Activated CD8-positive, alpha-beta memory T cell treated with anti-CD3 and anti-CD28 coated beads, Interleukin-2, amount 50 U/mL, for 1 hour (primary cell): ENCODE data around the gene ARID4B.
"Not testable (repeated sequence)": the region's sequence is repeated elsewhere in the genome, so short reads cannot be mapped to it uniquely, and the experiment has no call there.

ENCODE experiments used
- DNase-seq: peaks from one replicate; pipeline ENCODE4 v3.0.0-alpha.2; 2020; ENCODE audit errors: extremely low read depth

Gene ARID4B

DNA sequence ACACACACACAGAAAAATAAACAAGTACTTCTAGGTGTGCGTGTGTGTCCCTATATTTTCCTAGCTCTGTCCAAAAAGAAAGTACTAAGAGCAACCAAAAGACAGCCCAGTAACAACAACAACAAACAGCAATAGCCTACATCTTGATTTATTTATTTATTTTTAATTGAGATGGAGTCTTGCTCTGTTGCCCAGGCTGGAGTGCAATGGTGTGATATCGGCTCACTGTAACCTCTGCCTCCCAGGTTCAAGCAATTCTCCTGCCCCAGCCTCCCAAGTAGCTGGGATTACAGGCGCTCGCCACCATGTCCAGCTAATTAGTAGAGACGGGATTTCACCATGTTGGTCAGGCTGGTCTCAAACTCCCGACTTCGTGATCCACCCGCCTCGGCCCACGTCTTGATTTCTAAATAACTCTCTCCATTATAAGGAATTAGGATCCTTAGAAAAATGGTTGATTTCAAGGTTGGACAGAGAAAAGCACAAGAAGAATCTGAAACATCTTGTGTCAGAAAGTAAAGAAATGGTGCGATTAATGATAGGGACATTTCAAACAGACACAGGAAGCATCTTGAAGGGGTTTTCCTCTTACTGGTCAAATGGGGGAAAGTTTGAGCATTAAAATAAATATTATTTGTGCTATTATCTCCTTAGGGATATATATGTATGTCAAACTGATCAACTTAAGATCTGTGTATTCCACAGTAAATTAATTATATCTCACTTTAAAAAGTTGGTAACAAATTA, 59.4 kb downstream of the ARID4B start:
- DNase-seq: no peak

DNA sequence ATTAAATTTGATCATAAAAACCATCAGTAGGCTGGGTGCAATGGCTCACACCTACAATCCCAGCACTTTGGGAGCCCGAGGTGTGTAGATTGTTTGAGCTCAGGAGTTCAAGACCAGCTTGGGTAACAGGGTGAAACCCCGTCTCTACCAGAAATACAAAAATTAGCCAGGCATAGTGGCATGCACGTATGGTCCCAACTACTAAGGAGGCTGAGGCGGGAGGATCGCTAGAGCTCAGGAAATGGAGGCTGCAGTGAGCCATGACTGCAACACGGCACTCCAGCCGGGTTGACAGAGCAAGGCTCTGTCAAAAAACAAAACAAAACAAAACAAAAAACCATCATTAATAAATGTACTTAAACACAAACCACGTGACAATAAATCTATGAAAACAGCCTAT, 61.0 kb downstream of the ARID4B start:
- DNase-seq: no peak

DNA sequence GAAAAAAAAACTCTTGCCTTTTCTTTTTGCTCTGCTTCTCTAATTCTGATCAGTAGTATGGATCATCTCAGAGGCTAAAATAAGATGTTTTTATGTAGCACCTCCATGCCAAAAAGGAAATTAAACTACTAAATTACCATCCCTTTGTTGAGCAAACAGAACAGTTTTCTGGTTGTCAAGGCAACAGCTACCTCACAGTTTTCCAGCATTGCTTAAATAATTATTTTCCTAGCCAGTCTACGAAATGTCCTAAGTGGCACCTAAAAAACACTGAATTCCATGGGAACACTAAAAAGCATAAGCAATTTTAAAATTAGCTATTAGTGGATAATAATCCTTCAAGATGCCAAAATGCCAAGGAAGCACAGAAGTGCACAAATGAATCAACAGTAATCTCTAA, 61.7 kb downstream of the ARID4B start:
- DNase-seq: no peak

DNA sequence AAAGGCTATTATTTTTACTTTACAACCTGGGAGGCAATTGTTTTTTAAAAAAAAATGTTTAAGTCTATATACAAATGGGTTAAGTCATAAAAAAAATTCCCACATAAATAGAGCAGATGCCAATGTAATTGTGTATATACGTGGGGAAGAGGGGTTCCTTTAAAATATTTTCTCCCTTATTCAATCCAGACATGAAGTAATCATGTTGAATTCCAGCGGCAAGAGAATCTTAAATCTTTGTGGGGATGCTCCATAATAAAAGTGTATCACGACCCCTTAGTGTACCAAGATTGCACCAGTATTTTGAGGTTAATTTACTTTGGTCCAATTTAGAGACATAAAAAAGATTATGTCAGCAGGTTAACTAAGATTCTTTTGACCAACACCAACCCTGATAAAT, 62.1 kb downstream of the ARID4B start:
- DNase-seq: no peak

DNA sequence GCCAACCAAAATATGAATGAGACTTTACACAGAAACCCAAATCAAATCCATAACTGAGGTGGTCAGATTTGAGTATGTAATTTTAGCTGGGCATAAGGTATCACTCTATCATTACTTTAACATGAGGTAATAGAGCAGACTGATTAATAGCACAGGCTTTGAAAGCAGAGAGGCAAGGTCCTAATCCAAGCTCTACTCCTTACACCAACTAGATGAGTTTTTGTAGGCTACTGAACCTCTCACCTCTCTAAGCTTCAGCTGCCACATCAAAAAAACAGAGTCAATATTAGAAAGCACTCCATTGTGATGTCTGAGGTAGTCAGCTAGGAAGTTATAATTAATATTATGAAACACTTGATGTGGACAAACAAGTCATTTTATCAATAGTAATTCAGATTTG, 63.7 kb downstream of the ARID4B start:
- no peak for DNase-seq

DNA sequence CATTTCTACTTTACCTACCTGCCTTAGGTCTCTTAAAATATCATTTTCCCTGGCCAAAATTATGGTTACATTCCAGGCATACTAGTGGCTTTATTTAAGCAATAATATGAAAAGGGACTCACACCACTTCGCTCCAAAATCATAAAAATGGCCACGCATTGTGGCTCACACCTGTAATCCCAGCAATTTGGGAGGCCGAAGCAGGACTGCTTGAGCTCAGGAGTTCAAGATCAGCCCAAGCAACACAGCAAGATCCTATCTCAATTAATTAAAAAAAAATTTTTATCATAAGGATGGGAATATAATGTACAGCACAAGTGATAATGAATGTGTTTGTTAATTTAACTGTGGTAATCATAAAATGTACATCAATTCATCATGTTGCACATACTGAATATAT, 65.4 kb downstream of the ARID4B start:
- DNase-seq: no peak

DNA sequence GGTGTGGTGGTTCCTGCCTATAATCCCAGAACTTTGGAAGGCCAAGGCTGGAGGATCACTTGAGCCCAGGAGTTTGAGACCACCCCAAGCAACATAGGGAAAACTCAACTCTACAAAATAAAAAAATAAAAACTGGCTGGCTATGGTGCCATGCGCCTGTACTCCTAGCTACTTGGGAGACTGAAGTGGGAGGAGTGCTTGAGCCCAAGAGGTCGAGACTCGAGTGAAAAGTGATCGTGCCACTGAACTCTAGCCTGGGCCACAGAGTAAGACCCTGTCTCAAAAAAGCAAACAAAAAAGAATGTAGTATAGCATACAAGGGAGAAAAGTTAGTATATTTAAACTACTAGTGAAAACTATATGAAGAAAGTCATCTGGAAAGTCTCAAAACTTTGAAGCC, 66.7 kb downstream of the ARID4B start:
- DNase-seq: no peak

DNA sequence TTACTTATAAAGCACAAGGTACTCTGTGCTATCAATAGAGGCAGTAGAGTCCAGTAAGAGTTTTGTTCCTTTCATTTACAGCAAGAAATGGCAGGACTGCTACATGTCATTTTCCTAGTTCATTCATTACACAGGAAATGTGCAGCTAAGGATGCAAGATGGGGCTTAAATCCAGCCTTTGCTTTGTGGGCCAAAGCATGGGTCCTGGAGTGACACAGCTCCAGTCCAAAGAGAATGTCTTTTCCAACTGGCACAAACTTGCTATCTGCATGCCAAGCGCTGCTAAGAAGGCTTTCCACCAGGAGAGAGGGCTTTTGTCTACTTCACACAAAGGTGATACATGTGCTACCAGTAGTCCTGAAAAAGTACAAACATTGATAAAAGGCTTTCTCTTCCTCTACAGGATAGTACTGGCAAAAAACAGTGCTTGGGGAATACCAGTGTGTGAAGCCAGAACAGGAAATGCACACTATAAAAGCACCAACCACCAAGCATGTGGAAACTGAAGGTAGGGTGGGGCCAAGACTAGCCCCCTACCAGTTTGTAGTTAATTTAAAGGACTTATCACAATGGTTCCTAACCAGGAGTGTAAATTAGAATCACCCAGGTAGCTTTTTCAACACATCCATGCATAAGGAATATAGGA, 68.7 kb downstream of the ARID4B start:
- DNase-seq: no peak

DNA sequence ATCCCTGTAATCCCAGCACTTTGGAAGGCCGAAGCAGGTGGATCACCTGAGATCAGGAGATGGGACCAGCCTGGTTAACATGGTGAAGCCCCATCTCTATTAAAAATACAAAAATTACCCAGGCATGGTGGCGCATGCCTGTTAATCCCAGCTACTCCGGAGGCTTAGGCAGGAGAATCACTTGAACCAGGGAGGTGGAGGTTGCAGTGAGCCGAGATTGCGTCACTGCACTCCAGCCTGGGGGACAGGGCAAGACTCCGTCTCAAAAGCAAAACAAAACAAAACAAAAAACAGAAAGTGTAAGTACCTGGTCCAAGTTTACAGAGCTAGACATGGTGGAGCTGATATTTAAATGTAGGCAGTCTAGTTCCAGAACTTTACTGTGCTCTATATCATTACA, 69.9 kb downstream of the ARID4B start:
- DNase-seq: not testable (repeated sequence)

DNA sequence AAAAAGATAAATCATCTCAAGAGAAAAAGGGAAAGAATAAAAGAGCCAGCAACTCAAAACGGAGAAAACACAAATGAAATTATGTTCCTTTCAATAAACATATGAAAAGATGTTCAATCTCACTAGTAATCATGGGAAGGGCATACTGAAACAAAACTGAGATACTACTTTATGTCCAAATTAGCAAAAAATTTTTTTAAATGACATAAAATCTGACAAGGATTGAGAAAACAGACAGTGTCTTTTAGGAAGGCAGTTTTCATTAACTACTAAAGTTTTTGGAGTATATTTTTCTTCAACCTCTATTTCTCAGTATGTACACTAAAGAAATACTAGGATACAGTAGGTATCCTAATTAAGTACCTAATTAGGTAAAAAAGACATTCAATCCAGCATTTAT, 73.3 kb downstream of the ARID4B start:
- no peak for DNase-seq

DNA sequence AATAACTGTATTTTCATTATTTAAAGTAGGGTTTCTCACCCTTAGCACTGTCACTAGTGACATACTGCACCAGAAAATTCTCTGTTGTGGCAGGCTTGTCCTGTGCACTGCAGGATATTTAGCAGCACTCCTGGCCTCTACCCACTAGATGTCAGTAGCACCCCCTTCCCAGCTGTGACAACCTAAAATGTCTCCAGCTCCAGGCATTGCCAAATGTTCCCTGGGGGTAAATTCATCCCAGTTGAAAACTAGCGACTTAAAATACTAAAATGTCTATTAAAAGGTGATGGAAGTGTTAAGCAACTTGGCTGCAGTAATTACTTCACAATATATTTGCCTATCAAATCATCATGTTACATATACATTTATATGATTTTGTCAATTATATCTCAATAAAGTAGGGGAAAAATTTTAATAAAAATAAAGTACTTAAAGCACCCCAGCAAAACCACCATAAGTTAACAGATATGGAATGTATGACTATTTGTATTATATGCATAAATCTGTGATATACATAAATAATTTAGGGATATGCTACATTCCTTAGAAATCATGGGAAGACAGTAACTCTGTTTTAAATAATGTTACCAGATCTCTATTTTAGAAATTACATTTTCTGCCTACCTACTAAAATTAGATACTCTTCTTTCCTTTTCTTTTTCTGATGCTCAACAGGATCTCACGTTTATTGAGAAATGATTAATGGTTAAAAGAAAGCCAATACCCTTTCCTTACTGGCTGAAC, 74.6 kb downstream of the ARID4B start:
- DNase-seq: peak; percentile 24

DNA sequence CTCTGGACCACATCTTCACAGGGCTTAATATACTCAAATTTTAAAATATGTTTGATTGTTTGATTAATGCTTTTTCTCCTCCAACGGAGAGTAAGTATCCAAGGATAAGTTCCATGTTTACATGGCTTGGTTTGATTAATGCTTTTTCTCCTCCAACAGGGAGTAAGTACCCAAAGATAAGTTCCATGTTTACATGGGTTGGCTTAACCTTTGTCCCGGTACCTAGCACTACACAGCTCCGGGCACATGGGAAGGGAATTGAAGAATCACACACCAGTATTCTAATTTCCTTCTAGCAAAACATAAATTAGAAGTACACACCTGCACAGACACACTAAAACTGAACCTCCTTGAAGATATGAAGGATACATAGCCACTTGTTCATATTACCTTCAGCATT, 77.5 kb downstream of the ARID4B start:
- DNase-seq: no peak

DNA sequence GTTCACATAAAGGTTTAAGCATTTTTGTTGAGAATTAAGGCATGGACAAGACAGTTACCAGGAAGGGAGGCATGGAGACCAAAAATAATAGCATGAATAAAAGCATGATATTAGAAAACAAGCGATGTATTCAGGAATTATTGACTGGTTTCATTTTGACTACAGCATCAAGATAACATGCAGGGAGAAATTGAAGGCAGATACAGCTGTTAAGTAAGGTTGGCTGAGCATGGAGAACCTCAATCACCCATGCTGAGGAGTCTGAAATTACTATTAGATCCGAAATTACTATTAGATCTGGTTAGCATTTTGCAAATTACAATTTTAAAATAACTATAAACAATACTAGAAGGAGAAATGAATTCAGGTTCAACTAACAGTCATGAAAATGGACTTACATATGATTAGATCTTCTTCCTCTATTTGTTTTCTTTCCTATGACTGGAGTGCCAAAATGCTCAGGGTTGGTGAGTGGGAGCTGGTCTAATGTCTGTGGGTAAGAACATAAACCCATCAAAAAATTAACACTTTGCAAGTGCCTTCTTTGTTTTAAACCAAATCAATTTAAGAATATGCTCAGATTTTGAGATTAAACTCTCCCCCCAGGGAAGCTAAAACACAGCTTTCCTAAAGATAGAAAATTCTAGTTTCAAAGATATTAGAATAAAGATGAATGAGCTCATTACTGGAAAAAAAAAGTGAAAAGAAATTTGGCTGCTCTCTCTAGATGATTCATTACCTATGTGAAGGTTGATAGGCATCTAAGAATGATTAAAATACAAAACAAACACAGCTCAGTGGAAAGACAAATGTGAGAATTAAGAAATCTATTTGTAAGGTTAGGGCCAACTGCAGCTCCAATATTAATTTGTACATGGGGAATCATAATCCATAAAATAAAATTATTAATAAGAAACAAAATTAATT, 81.7 kb downstream of the ARID4B start:
- no peak for DNase-seq

DNA sequence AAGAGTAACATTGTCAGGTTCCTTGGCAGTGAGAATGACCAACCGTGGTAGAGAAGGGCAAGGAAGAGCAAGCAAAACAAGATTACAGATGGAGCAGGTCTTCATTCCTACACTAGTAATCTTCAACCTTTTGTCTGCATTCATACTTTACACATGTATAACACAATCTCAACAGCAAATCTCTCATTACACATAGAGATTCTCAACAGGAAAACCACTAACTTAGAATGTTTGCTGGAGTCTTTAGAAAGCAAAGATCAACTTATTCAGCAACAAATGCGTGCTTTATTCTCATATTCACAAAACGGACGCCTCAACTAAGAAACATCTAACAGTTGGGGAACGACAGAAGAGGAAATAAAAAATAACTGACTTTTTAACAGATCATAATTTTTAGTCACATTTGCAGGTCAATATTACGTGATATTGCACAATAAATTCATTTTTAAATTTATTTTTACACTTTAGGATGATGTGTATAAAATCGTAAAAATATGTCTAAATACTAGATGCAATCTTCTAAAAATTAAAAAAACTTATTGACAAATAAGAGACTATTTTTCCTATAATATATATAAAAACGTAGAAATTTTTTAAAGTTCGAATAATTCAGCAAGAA, 82.9 kb downstream of the ARID4B start:
- no peak for DNase-seq

DNA sequence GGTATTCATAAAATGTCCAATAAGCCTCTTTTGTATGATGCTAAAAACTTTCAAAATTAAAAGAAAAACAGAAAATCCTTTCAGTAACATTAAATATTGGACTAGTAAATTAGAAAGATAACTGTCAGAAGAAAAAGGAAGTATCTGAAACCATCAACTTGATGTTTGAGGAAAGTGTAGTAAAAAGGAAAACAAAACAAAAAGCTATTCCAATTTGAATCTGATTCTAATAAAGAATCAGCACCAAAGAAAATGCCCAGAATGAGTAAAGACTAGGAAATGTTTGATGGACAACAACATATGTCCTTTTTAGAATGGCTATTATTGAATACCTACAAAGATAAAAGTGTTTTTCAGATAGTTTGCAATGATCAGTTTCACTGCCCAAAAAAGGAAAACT, 87.0 kb downstream of the ARID4B start:
- no peak for DNase-seq

DNA sequence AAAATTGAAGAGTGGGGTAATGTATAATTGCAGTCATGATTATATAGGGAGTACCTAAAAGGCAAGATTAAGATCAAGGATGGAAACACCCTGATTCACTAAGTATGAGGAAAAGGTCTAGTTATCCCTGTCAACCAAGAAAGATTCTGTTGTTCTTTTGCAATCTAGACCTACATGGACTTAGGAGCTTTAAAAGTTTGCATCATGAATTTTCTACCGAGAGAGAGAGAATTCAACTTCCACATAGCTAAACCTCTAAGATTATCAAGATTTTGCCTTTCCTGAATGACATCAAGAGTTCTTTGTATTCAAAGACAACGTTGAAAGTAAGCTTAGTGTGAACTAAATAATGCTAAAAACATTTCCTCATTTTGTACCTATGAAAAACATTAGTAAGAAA, 88.1 kb downstream of the ARID4B start:
- DNase-seq: no peak

DNA sequence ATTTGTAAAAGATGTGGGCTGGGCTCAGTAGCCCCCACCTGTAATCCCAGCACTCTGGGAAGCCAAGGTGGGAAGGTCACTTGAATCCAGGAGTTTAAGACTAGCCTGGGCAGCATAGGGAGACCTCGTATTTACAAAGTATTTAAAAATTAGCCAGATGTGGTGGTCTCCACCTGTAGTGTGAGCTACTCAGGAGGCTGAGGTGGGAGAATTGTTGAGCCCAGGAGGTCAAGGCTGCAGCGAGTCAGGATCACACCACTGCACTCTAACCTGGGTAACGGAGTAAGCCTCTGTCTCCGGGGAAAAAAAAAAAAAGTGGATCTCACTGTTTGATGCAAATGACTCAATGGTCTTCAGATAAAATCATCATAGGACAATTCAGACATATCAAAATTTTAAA, 89.4 kb downstream of the ARID4B start:
- no peak for DNase-seq

DNA sequence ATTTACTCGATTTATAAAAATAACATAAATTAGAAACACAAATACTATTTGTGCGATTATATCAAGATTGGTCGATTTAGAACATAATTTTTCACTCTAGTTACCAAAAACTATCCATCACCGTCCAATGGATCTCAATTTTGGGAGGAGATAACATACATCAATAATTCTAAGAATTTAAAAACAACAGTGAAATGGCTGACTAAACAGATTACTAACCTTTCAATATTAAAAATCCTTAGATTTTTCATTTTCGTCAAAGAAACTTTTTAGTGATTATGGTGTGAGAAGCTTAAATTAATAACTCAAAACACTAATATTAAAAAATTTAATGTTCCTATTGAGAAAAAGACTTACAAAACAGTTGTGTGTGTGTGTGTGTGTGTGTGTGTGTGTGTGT, 91.9 kb downstream of the ARID4B start:
- no peak for DNase-seq

DNA sequence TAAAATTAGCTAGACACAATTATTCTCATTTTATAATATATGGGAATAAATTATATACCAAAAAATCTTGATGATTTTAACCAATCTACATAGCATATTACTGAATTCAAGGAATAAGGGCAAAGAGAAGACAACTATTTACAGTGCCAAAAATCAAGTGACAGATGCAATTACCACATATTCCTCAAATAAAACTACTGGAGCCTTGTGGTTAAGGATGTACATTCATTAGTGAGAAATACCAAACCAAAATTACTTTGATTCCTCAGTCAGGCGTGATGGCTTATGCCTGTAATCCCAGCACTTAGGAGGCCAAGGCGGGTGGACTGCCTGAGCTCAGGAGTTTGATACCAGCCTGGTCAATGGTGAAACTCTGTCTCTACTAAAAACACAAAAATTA, 98.1 kb downstream of the ARID4B start:
- no peak for DNase-seq

DNA sequence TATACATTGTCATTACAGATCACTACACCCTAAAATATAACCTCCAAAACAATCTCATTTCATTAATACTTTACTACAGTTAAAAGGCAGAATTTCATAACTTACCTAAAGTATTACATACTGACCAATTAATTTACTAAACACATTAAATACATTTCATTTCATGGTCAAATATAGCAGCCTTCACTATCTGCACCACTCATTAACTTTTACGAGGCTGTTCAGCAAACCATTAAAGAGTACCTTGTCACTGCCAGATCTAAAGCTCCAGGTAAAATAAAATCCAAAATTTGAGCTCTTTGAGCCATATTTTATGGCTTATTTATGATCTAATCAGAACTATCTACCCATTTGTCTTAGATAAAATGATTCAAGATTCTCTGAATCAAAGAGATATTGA, 100.6 kb downstream of the ARID4B start:
- DNase-seq: no peak

DNA sequence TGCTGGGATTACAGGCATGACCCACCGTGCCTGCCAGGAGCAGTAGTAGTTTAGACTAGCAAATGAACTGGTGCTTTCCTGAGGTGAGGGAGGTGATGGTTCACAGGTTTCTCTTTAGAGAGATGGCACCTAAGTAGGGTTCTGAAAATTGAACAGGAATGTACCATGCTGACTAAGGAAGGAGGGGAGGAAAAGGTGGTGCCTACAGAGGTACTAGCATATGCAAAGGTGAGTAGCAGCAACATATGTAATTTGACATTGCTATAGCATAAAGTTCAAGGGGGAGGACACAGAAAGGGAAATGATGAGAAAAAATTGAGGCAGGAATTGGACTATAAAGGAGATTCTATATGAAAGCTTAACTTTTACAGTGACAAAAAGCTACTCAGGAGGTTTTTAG, 101.0 kb downstream of the ARID4B start:
- no peak for DNase-seq

DNA sequence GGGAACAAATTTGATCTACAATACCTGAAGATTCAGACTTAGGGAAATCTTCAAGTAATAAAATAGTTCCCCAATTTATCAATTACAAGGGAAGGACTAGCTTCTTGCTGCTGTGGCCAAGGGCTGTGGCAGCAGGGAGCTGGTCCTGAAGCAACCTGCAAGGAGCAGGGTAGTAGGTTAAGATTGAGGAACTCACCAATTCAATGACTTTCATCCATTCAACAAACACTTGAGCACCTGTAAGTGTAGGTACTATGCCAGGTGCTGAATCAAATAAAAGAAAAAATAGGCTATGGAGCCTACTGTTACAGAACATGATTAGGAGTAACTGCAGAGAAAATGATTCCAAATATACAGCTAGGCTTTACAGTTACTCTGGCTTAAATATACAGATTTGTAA, 102.7 kb downstream of the ARID4B start:
- DNase-seq: no peak
